OCI-LY7 (cell line): Measurements from ENCODE around the gene SH3RF3. TPM values are rescaled to one million over a fixed set of nuclear protein-coding genes. Genes with fewer than 3 reads are reported as not detected.

Source experiments
- BruUV-seq: library from RNA; stranded (reverse); fragments of 400-500 nt; replicated peaks from 2 replicates; lab custom pipeline; 2021; lab: Mats Ljungman, UMichigan
- CTCF ChIA-PET: fragments of 300-600 bp; sonication (Branson Sonifier 250); formaldehyde crosslinking; loops from one replicate; lab custom pipeline; 2022; ENCODE audit warnings: antibody characterized with exemption; ENCODE audit not compliant: unreplicated experiment; lab: Charles Lee
- POLR2A ChIA-PET: fragments of 300-600 bp; sonication (Branson Sonifier 250); formaldehyde crosslinking; loops from one replicate; lab custom pipeline; 2022; ENCODE audit warnings: antibody characterized with exemption; lab: Charles Lee
- DNase-seq: peaks from one replicate; pipeline ENCODE4 v3.0.0-alpha.2; 2015; ENCODE audit warnings: low spot score
- H2AFZ ChIP-seq: fragments of 200-600 bp; sonication (generic), shearing (Covaris generic); 2 replicates; pipeline ENCODE4 v1.6.1; 2014; ENCODE audit warnings: mild to moderate bottlenecking, antibody characterized with exemption, low read length, moderate library complexity
- H3K27ac ChIP-seq: fragments of 200-600 bp; sonication (generic); 2 replicates; pipeline ENCODE4 v1.5.1; 2014; ENCODE audit warnings: mixed run types, low read depth, mild to moderate bottlenecking, moderate library complexity, low read length, inconsistent platforms; ENCODE audit not compliant: poor library complexity, severe bottlenecking
- H3K36me3 ChIP-seq: fragments of 200-600 bp; sonication (generic); 2 replicates; pipeline ENCODE4 v1.6.1; 2014; ENCODE audit warnings: mild to moderate bottlenecking, antibody characterized with exemption, low read length, moderate library complexity, mixed read lengths; ENCODE audit not compliant: insufficient read depth
- H3K4me1 ChIP-seq: fragments of 200-600 bp; sonication (generic); 2 replicates; pipeline ENCODE4 v1.5.1; 2014; ENCODE audit warnings: mild to moderate bottlenecking, low read length; ENCODE audit not compliant: insufficient read depth, poor library complexity, severe bottlenecking
- H3K4me2 ChIP-seq: fragments of 200-600 bp; sonication (generic); 2 replicates; pipeline ENCODE4 v1.6.1; 2014; ENCODE audit warnings: mild to moderate bottlenecking, low read length
- H3K4me3 ChIP-seq: fragments of 200-600 bp; sonication (generic); 2 replicates; pipeline ENCODE4 v1.5.1; 2014; ENCODE audit warnings: mild to moderate bottlenecking, low read depth, low read length; ENCODE audit not compliant: poor library complexity, severe bottlenecking
- H3K79me2 ChIP-seq: fragments of 200-600 bp; sonication (generic); 2 replicates; pipeline ENCODE4 v1.6.1; 2016; ENCODE audit warnings: low read depth, mild to moderate bottlenecking, low read length, moderate library complexity, mixed read lengths; ENCODE audit not compliant: insufficient read depth
- H3K9me2 ChIP-seq: fragments of 200-600 bp; sonication (generic); 2 replicates; pipeline ENCODE4 v1.6.1; 2016; ENCODE audit warnings: mild to moderate bottlenecking, low read length, mixed read lengths; ENCODE audit not compliant: insufficient read depth
- H3K9me3 ChIP-seq: fragments of 200-600 bp; sonication (generic); 2 replicates; pipeline ENCODE4 v1.6.1; 2014; ENCODE audit warnings: mild to moderate bottlenecking, mixed run types, low read length, mixed read lengths
- H4K20me1 ChIP-seq: fragments of 200-600 bp; sonication (generic); 2 replicates; pipeline ENCODE4 v1.6.1; 2014; ENCODE audit warnings: mild to moderate bottlenecking, antibody characterized with exemption, low read length, moderate library complexity, mixed read lengths; ENCODE audit not compliant: insufficient read depth
- CTCF ChIP-seq: fragments of 200-600 bp; sonication (generic); conservative IDR thresholded peaks from 2 replicates; pipeline ENCODE4 v1.5.1; 2014; ENCODE audit warnings: mild to moderate bottlenecking, antibody characterized with exemption, low read length, moderate library complexity, mixed read lengths
- EZH2phosphoT487 ChIP-seq: fragments of 200-600 bp; sonication (generic); IDR thresholded peaks from 2 replicates; pipeline ENCODE4 v1.6.1; 2018; ENCODE audit warnings: low read depth, borderline replicate concordance, mild to moderate bottlenecking, mixed run types, antibody characterized with exemption, low read length, moderate library complexity, mixed read lengths
- intact Hi-C: fragments of 100-400 bp; cut with micrococcal nuclease; formaldehyde crosslinking; loops from one replicate; pipeline ENCODE4 v1.10.0; 2022; ENCODE audit not compliant: unreplicated experiment
- total RNA-seq, 2 experiments: library from RNA; depleted of rRNA in 1 of 2; stranded (reverse); fragments of >200 nt in 1 of 2; shearing (Covaris generic) in 1 of 2; gene quantifications; 2 replicates each; pipeline ENCODE4 v1.2.3, GENCODE V29; 2014 to 2022

The SH3RF3 gene
- total RNA-seq, 2 experiments from 2014 or later, result not detected

GRCh38 chr2:109406301-109406700, 277.3 kb downstream of the SH3RF3 start:
- no peak overlapping the region for H2AFZ ChIP-seq
- intact Hi-C loops, result no loop called here
- H3K79me2 ChIP-seq, result no peaks in the 10 kb centered on the region
- no peaks in the 10 kb centered on the region for H3K36me3 ChIP-seq
- no peak for TF ChIP-seq EZH2phosphoT487
- TF ChIP-seq CTCF, result no peak
- CTCF ChIA-PET, result no interaction called here
- no TSS peak for BruUV-seq
- POLR2A ChIA-PET, result no interaction called here
- no peaks in the 10 kb centered on the region for H3K9me2 ChIP-seq
- no peak overlapping the region for H3K4me2 ChIP-seq
- no peak overlapping the region for H3K4me3 ChIP-seq
- no peaks in the 10 kb centered on the region for H4K20me1 ChIP-seq
- no peak for DNase-seq
- no peak overlapping the region for H3K27ac ChIP-seq
- H3K4me1 ChIP-seq, result no peaks in the 10 kb centered on the region
- H3K9me3 ChIP-seq, result no peaks in the 10 kb centered on the region

- no peaks in the 10 kb centered on the region for H3K9me2 ChIP-seq
- no peak overlapping the region for H2AFZ ChIP-seq
- H3K4me3 ChIP-seq, result no peak overlapping the region
- POLR2A ChIA-PET, result interaction anchor here (0.6 to 0.8 kb wide), 3 partner anchors 12 to 360 kb away, joined by 3 read pairs; no protein-coding TSS in a partner anchor
- no peaks in the 10 kb centered on the region for H3K79me2 ChIP-seq
- CTCF ChIA-PET, result interaction anchor here (1.0 kb wide), 1 partner anchor 18 kb away, joined by 3 read pairs; no protein-coding TSS in a partner anchor
- TF ChIP-seq EZH2phosphoT487 (no peak), CTCF (no peak)
- no peaks in the 10 kb centered on the region for H4K20me1 ChIP-seq
- H3K27ac ChIP-seq, result no peak overlapping the region
- no peaks in the 10 kb centered on the region for H3K9me3 ChIP-seq
- H3K4me2 ChIP-seq, result no peak overlapping the region
- H3K4me1 ChIP-seq, result no peaks in the 10 kb centered on the region
- DNase-seq, result peak; percentile 1
- no TSS peak for BruUV-seq
- intact Hi-C loops, result no loop called here
- H3K36me3 ChIP-seq, result no peaks in the 10 kb centered on the region
Measured at GRCh38 chr2:109407276-109408042, 278.5 kb downstream of the SH3RF3 start.

GRCh38 chr2:109408043-109408335, 279.0 kb downstream of the SH3RF3 start:
- no peak for DNase-seq
- Histone ChIP-seq H3K27ac (no peak overlapping the region), H3K4me3 (no peak overlapping the region), H3K9me3 (no peaks in the 10 kb centered on the region), H3K79me2 (no peaks in the 10 kb centered on the region), H3K36me3 (no peaks in the 10 kb centered on the region), H3K9me2 (no peaks in the 10 kb centered on the region), H4K20me1 (no peaks in the 10 kb centered on the region), H3K4me1 (no peaks in the 10 kb centered on the region), H2AFZ (no peak overlapping the region), H3K4me2 (no peak overlapping the region)
- ChIA-PET POLR2A (interaction anchor here (0.7 kb wide), 1 partner anchor 12 kb away, joined by 3 read pairs; no protein-coding TSS in a partner anchor), CTCF (interaction anchor here (1.0 kb wide), 1 partner anchor 17 kb away, joined by 3 read pairs; no protein-coding TSS in a partner anchor)
- no peak for TF ChIP-seq CTCF
- no peak for TF ChIP-seq EZH2phosphoT487
- no TSS peak for BruUV-seq
- intact Hi-C loops, result no loop called here
